HG03354 (cell line): ENCODE results near the gene LPP.

Experiments
- ATAC-seq: cut with Tn5 transposase; IDR thresholded peaks from one replicate; pipeline ENCODE4 v1.9.1; 2021; ENCODE audit warnings: mild to moderate bottlenecking; ENCODE audit not compliant: unreplicated experiment, poor library complexity, severe bottlenecking

Gene LPP

GRCh38 chr3:188807006-188807405 is 653.0 kb downstream of the LPP start:
- no peak for ATAC-seq

DNA sequence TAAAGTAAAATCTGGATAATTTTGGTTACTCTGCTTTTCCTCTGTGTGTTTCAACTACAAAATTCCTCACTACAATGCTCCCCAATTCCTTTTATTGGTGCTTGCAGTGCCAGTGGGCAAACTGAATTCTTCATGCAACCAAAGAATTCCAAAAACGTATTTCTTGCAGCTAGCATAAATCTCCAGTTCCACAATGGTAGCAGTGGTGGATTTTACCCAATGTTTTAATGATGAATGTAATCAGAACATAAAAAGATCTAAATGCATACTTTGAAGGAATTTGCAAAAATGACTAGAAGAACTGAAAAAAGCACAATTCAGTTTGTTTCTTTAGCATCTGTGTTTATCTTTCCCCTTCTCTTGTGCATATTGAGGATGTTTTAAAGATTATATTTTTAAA is 658.2 kb downstream of the LPP start:
- ATAC-seq, result no peak

GRCh38 chr3:188814581-188814980 is 660.6 kb downstream of the LPP start:
- ATAC-seq, result no peak

GRCh38 chr3:188817103-188817934 is 663.4 kb downstream of the LPP start:
- no peak for ATAC-seq

GRCh38 chr3:188817935-188818269 is 663.9 kb downstream of the LPP start:
- ATAC-seq, result no peak

DNA sequence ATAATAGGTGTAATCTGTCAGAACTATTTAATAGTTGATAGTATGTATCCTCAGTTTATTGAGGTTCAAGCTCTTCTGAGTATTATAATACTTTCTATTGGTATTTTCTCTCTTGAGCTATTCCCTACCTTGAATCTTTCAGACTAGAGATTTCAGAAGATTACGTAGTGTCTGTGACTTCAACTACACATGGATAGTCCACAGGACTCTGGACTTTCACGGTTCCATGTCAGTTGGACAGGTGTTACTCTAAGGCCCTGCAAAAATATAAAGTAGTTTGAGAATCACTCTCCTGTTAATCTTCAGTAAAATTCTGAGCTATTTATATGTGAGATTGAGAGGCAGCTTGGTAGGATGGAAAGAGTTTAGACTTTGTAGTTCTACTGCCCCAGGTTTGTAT is 664.3 kb downstream of the LPP start:
- ATAC-seq, result no peak

DNA sequence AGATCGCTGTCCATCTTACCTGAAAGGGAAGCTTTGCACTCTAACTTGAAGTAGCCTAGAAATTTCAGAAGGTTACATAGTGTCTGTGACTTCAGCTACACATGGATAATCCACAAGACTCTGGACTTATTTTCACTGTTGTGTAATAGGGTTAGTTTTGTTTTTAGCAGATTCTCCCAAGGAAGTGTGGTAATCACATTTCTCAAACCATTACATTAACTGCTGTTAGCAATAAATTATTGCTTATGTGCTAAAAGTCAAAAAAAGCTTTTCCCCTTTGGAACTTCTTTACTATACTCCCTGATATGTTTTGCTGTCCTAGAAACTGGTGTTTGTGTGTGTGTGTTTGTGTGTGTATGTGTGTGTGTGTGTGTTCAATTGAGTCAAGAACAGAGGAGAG is 666.0 kb downstream of the LPP start:
- no peak for ATAC-seq

DNA sequence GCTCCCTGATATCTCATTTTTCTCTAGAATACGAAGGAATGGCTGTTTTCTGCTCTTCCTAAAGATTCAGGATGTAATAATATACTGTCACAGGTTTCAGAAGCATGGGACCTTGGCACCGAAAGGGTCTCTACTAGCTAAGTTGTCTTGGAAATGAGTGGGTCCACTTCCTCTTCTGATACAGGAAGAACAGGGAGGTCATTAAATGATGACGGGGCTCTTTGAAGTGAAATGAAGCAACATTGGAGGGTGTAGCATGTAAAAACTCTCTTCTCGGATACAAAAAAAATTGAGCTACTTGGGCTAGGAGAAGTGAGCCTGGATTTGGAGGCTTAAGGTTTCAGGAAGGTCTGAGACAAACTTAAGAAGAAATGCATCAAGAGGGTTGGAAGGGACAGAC is 668.0 kb downstream of the LPP start:
- ATAC-seq, result no peak

GRCh38 chr3:188822411-188822810 is 668.5 kb downstream of the LPP start:
- no peak for ATAC-seq

DNA sequence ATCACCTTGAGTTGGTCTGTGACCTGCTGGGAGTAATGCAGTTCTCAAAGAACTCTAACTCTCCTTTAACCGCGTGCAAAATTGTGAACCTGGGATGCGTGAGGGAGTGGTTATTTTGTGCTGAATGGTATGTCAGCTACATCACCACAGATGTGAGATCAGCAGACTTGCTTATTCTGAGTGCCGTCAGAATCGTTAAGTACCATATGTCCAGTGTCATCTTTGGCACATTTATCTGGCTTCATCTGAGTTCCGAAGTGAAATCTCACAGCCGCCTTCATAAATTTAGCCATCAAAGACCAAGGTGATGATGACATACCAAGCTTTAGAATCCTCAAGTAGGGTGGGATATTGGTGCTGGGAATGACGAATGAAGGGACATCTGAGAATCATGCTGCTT is 670.6 kb downstream of the LPP start:
- ATAC-seq, result no peak

- no peak for ATAC-seq
Observed at GRCh38 chr3:188825901-188826300, 671.9 kb downstream of the LPP start.

- ATAC-seq, result no peak
Observed at GRCh38 chr3:188826574-188826973, 672.6 kb downstream of the LPP start.

DNA sequence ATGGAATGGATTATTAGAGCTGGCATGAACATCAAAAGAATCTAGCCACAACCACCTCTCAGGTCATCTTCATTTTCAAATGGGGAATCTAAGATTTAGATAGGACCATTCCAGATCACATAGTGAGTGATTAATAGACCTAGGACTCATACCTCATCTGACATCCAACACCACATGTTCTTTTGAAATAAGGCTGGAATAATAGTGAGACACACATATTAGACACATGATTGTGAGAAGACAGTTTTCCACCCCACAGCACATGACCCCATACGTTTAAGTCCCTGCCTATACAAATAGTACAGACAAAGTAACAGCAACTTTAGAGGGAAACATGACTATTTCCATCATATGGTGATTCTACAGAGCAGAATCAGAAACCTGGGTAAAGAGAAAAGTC is 673.1 kb downstream of the LPP start:
- ATAC-seq, result no peak

DNA sequence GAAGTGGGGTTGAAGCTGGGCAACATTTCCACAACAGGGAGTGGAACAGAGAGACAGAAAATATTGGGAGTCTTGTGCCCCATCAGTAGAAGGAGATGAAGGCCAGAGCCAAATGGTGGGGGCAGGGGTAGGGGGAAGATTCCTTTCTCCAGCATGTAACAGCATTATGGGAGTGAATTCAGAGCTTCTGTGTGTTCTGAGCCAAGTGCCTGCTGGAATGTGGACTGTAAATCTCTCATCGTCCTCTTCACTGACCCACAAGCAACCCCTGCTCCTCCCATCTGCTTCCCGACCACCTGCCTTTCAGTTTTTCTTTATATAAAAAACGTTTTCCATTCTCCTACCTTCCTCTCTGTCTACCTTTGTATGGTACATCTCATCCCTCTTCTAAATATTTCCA is 673.6 kb downstream of the LPP start:
- no peak for ATAC-seq

DNA sequence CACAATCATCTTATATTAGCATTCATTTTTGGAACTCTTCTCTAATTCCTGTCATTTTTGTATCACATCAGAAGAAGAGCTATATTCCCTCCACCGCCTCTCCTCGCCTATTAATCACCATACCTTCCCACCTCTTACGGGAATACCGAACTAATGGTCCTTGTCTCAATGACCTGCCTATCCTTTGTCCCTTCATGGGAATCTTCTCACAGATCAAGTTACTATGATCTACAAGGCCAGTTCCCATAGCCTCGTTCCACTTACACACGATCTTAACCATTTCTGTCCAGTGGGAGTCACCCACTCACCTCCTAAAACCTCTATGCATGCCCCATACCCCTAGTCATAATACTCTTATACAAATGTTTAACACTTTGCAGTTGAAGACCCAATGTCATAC is 675.2 kb downstream of the LPP start:
- ATAC-seq, result no peak

GRCh38 chr3:188829576-188829975 is 675.6 kb downstream of the LPP start:
- no peak for ATAC-seq

DNA sequence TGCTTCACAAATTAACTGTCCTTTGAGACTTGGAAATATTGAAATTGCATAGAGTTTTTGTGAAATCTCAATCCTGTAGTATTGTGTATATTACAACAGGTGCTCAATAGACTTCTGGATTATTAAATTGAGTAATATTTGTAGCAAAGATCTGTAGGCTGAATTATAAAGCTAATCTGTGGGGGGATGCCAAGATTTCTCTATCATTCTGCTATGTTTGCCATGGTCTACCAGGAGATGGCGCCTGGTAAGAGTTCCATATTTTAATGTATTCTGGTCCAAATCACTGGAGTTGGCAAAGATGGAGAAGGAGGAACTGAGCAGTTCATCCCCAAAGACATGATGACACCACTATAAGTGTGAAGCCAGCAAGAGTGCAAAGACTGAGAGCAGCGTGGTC is 676.9 kb downstream of the LPP start:
- ATAC-seq, result no peak

- no peak for ATAC-seq
Observed at GRCh38 chr3:188832146-188832545, 678.2 kb downstream of the LPP start.

DNA sequence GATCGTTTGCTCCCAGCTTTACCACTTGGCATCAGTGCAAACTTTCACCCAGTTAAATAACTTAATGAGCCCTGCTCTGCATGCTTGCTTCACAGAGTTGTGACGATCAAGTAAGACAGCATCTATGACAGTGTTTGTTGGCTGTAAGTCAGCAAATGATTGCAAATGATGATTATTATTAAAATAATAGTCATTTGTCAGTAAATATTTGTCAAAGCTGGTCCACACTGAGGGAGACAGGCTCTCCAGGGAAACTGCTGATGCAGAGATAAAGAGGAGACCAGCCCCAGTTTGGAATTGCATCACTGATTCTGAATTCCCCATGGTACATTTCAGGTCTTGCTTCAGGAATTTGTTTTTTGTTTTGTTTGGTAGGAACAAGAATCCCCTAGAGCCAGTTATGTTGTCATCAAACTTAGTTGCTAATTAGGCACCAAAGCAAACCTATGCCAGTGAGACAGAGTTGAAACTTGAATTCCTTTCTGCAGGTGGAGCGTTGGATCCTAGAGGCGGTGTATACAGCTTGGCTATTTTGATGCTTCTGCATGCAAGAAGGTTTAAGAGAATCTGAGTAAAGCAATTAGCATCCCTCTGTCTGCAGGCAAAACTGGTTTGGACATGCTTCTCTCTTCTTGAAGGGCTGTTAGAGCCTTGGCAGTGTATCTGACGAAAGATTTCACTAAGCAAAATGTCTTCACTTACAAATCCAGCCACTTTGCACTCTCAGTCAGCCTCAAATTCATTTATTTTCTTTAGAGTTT is 679.2 kb downstream of the LPP start:
- no peak for ATAC-seq

DNA sequence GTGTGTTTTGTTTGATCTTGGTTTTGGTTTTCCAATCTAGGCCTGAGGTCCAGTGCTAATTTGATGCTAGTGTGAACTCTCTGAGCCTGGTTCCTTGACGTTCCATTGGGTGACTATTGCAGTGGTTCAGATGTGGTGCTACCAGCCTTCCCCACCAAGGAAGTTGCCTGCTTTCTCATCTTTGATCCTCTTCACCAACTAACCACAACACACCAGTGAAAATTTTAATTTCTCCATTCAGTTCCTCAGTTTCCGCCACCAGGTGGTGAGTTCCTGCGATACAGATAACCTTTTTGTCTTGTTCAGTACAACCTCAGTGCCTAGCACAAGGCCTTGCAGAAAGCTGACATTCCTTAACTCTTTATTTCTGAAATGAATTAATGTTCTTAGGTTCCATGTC is 680.4 kb downstream of the LPP start:
- no peak for ATAC-seq

DNA sequence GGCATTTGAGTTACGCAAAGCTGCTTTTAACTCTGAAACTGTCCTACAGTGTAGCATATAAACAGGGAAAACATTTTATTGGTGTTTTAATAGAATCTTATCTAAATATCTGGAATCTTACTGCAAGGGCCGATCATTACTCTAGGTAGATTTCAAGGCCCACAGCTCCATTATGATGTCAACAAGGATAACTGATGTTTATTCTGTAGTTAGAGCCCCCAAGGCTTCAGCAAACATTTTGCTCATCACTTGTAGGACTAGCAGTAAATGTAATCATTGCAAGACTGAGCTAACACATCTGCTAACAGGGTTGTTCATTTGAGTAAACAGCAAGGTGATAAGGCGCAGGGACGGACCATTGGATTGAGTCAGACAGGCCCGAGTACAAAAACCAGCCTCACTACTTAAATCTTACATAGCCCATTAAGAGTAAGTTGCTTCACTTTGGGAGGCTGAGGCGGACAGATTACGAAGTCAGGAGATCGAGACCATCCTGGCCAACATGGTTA is 685.3 kb downstream of the LPP start:
- no peak for ATAC-seq
